Stimulated activated CD4-positive, alpha-beta T cell treated with anti-CD3 and anti-CD28 coated beads, Interleukin-1b, Interleukin-23, amount 100 ng/mL, for 48 hours (primary cell): Measurements from ENCODE around the gene TAF5L.
"Not testable (repeated sequence)": the region's sequence is repeated elsewhere in the genome, so short reads cannot be mapped to it uniquely, and the experiment has no call there.

Experiments used
- DNase-seq: peaks from one replicate; pipeline ENCODE4 v3.0.0-alpha.2; 2020

Gene TAF5L

GRCh38 chr1:229641306-229641705, 15.4 kb upstream of the TAF5L start:
- no peak for DNase-seq

- DNase-seq, result no peak
Measured at GRCh38 chr1:229640455-229640854, 14.5 kb upstream of the TAF5L start.

- DNase-seq, result no peak
Measured at GRCh38 chr1:229637746-229638145, 11.8 kb upstream of the TAF5L start.

- no peak for DNase-seq
Measured at GRCh38 chr1:229636042-229636441, 10.1 kb upstream of the TAF5L start.

GRCh38 chr1:229631966-229632365, 6.0 kb upstream of the TAF5L start:
- DNase-seq, result no peak

GRCh38 chr1:229631148-229631547, 5.2 kb upstream of the TAF5L start:
- no peak for DNase-seq

GRCh38 chr1:229629261-229629660, 3.3 kb upstream of the TAF5L start:
- no peak for DNase-seq

- DNase-seq, result no peak
Measured at GRCh38 chr1:229627003-229627402, 1.1 kb upstream of the TAF5L start.

- peak; percentile 60 for DNase-seq
Measured at GRCh38 chr1:229625071-229625914, 629 bp downstream of the TAF5L start.

GRCh38 chr1:229624521-229625070, 1.3 kb downstream of the TAF5L start:
- DNase-seq, result no peak

GRCh38 chr1:229623838-229624237, 2.1 kb downstream of the TAF5L start:
- DNase-seq, result no peak

- no peak for DNase-seq
Measured at GRCh38 chr1:229623225-229623624, 2.7 kb downstream of the TAF5L start.

GRCh38 chr1:229622641-229623120, 3.2 kb downstream of the TAF5L start:
- not testable (repeated sequence) for DNase-seq

- no peak for DNase-seq
Measured at GRCh38 chr1:229621663-229622062, 4.3 kb downstream of the TAF5L start.

- no peak for DNase-seq
Measured at GRCh38 chr1:229620876-229621275, 5.0 kb downstream of the TAF5L start.

- no peak for DNase-seq
Measured at GRCh38 chr1:229619614-229620013, 6.3 kb downstream of the TAF5L start.

GRCh38 chr1:229619002-229619401, 6.9 kb downstream of the TAF5L start:
- no peak for DNase-seq

GRCh38 chr1:229617351-229618100, 8.4 kb downstream of the TAF5L start:
- DNase-seq, result no peak

GRCh38 chr1:229614701-229615100, 11.2 kb downstream of the TAF5L start:
- DNase-seq, result no peak

- no peak for DNase-seq
Measured at GRCh38 chr1:229613938-229614337, 12.0 kb downstream of the TAF5L start.

GRCh38 chr1:229608590-229608989, 17.3 kb downstream of the TAF5L start:
- DNase-seq, result no peak

GRCh38 chr1:229607370-229607769, 18.6 kb downstream of the TAF5L start:
- DNase-seq, result no peak

GRCh38 chr1:229603371-229604005, 22.4 kb downstream of the TAF5L start:
- DNase-seq, result no peak
